ENCODE measurements around the gene TTC1. TPM values are rescaled to one million over a fixed set of nuclear protein-coding genes. Genes with fewer than 3 reads are reported as not detected.

TTC1 gene
- total RNA-seq, 6 experiments from 2014 or later, result 63.9 to 76.0 (median 70.6) TPM

- Mint-ChIP-seq H3K4me1 (ENCODE audit: low read depth) (peaks cover 45% of the 10 kb centered on the region), H3K4me3 (no peak overlapping the region), H3K36me3 (ENCODE audit: low read depth) (peaks cover 5% of the 10 kb centered on the region), H3K27me3 (ENCODE audit: insufficient read depth) (no peaks in the 10 kb centered on the region), H3K27ac (no peak overlapping the region), H3K9me3 (no peaks in the 10 kb centered on the region)
- no peak for TF ChIP-seq CTCF (IDR thresholded peaks at IDR 0.05)
- DNase-seq, result no peak
These were observed 70.8 kb downstream of the TTC1 start for GRCh38 chr5:160079753-160080152.

- no peak for DNase-seq
- TF ChIP-seq CTCF (IDR thresholded peaks at IDR 0.05), result no peak
- H3K36me3 Mint-ChIP-seq (ENCODE audit: low read depth), result peaks cover 5% of the 10 kb centered on the region
- H3K4me3 Mint-ChIP-seq, result no peak overlapping the region
- no peaks in the 10 kb centered on the region for H3K9me3 Mint-ChIP-seq
- H3K27me3 Mint-ChIP-seq (ENCODE audit: insufficient read depth), result no peaks in the 10 kb centered on the region
- peaks cover 45% of the 10 kb centered on the region for H3K4me1 Mint-ChIP-seq (ENCODE audit: low read depth)
- H3K27ac Mint-ChIP-seq, result no peak overlapping the region
These were observed 72.6 kb downstream of the TTC1 start for GRCh38 chr5:160081495-160081894.

- Mint-ChIP-seq H3K9me3 (no peaks in the 10 kb centered on the region), H3K4me3 (peak overlapping the region; percentile 68), H3K27me3 (ENCODE audit: insufficient read depth) (no peaks in the 10 kb centered on the region), H3K36me3 (ENCODE audit: low read depth) (peaks cover 5% of the 10 kb centered on the region; the same call in 1 of the 2 replicates), H3K4me1 (ENCODE audit: low read depth) (peaks cover 38% of the 10 kb centered on the region), H3K27ac (peak overlapping the region; percentile 53)
- peak; percentile 76 for DNase-seq
- TF ChIP-seq CTCF (IDR thresholded peaks at IDR 0.05), result no peak
These were observed 73.9 kb downstream of the TTC1 start for GRCh38 chr5:160082614-160083500.

- Mint-ChIP-seq H3K27ac (peak overlapping the region; percentile 53), H3K9me3 (no peaks in the 10 kb centered on the region), H3K4me1 (ENCODE audit: low read depth) (peaks cover 36% of the 10 kb centered on the region), H3K27me3 (ENCODE audit: insufficient read depth) (no peaks in the 10 kb centered on the region), H3K36me3 (ENCODE audit: low read depth) (peaks cover 2% of the 10 kb centered on the region; the same call in 1 of the 2 replicates), H3K4me3 (peak overlapping the region; percentile 68)
- DNase-seq, result no peak
- TF ChIP-seq CTCF (IDR thresholded peaks at IDR 0.05), result no peak
These were observed 74.6 kb downstream of the TTC1 start for GRCh38 chr5:160083501-160083900.

GRCh38 chr5:160084144-160084543, 75.2 kb downstream of the TTC1 start:
- H3K9me3 Mint-ChIP-seq, result no peaks in the 10 kb centered on the region
- H3K36me3 Mint-ChIP-seq (ENCODE audit: low read depth), result no peaks in the 10 kb centered on the region
- H3K4me3 Mint-ChIP-seq, result no peak overlapping the region; the same call in 1 of the 2 replicates
- no peak overlapping the region for H3K27ac Mint-ChIP-seq
- peaks cover 36% of the 10 kb centered on the region for H3K4me1 Mint-ChIP-seq (ENCODE audit: low read depth)
- DNase-seq, result no peak
- no peaks in the 10 kb centered on the region for H3K27me3 Mint-ChIP-seq (ENCODE audit: insufficient read depth)
- no peak for TF ChIP-seq CTCF (IDR thresholded peaks at IDR 0.05)
